GM21737 (cell line): ENCODE data around the gene OR2L8.

ENCODE experiments used
- ATAC-seq: cut with Tn5 transposase; IDR thresholded peaks from one replicate; pipeline ENCODE4 v1.9.1; 2021; ENCODE audit warnings: mild to moderate bottlenecking, moderate library complexity; ENCODE audit not compliant: unreplicated experiment

The OR2L8 gene

GRCh38 chr1:247966532-247967204 lies 18.0 kb downstream of the OR2L8 start:
- ATAC-seq: peak; percentile 84

DNA sequence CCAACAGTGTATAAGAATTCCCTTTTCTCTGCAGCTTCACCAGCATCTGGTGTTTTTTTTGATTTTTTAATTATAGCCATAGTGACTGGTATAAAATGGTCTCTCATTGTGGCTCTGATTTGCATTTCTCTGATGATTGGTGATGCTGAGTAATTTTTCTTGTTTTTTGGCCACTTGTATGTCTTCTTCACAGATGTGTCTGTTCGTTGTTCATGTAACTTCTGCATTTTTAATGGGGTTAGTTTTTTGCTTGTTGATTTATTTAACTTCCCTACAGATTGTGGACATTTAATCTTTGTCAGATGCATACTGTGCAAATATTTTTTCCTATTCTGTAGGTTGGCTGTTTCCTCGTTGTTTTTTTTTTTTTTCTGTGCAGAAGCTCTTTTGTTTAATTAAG lies 44.3 kb downstream of the OR2L8 start:
- no peak for ATAC-seq

DNA sequence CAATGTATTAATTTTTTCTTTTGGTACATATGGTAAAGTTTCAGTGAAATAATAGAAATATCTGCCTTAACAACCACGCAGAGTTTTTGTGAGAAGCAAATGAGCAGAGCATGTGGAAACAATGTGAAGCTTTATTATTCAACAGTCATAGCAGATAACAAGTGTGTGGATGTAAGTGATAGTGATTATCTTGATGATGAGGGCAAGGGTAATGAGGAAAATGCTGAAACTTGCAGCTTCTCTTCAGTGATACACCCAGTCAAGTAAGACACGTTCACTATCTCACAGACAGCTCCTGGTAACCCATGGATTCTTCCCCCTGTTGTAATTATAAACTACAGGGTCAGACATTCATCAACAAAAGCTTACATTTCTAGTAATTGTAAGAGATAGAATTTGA lies 50.2 kb downstream of the OR2L8 start:
- ATAC-seq: no peak
